A673 (cell line): ENCODE results near the gene MTFR2. TPM values are rescaled to one million over a fixed set of nuclear protein-coding genes. Genes with fewer than 3 reads are reported as not detected.

Source experiments
- BruUV-seq: library from RNA; stranded (reverse); fragments of 400-500 nt; replicated peaks from 2 replicates; lab custom pipeline; 2021; lab: Mats Ljungman, UMichigan
- CTCF ChIA-PET: fragments of 300-600 bp; sonication (Branson Sonifier 250); formaldehyde crosslinking; loops from one replicate; lab custom pipeline; 2022; ENCODE audit warnings: antibody characterized with exemption; lab: Charles Lee
- POLR2A ChIA-PET: fragments of 300-600 bp; sonication (Branson Sonifier 250); formaldehyde crosslinking; loops from one replicate; lab custom pipeline; 2022; ENCODE audit warnings: antibody characterized with exemption; ENCODE audit not compliant: low non-redundant PET; lab: Charles Lee
- DNase-seq: peaks from one replicate; pipeline ENCODE4 v3.0.0-alpha.2; 2015; ENCODE audit warnings: low spot score
- H3K27ac ChIP-seq: fragments of 200-600 bp; sonication (generic); 2 replicates; pipeline ENCODE4 v1.5.1; 2016; ENCODE audit warnings: mixed run types, low read depth, mild to moderate bottlenecking, mixed read lengths, antibody characterized with exemption, low read length; ENCODE audit not compliant: poor library complexity, severe bottlenecking
- H3K27me3 ChIP-seq: fragments of 200-600 bp; sonication (generic); replicated peaks from 2 replicates; pipeline ENCODE4 v1.6.1; 2017; ENCODE audit warnings: mixed run types, low read depth, mild to moderate bottlenecking, mixed read lengths, antibody characterized with exemption, low read length; ENCODE audit not compliant: insufficient read depth, poor library complexity
- H3K36me3 ChIP-seq: fragments of 200-600 bp; sonication (generic); 2 replicates; pipeline ENCODE4 v1.6.1; 2016; ENCODE audit warnings: mixed run types, mild to moderate bottlenecking, mixed read lengths, antibody characterized with exemption, low read length; ENCODE audit not compliant: insufficient read depth, poor library complexity, severe bottlenecking
- H3K4me1 ChIP-seq: fragments of 200-600 bp; sonication (generic); 2 replicates; pipeline ENCODE4 v1.6.1; 2017; ENCODE audit warnings: mixed run types, mild to moderate bottlenecking, mixed read lengths, antibody characterized with exemption, low read length; ENCODE audit not compliant: insufficient read depth, poor library complexity, severe bottlenecking
- H3K4me3 ChIP-seq: fragments of 200-600 bp; sonication (generic); 2 replicates; pipeline ENCODE4 v1.5.1; 2016; ENCODE audit warnings: low read depth, mixed run types, mild to moderate bottlenecking, mixed read lengths, low read length; ENCODE audit not compliant: poor library complexity, severe bottlenecking
- H3K9me3 ChIP-seq: fragments of 200-600 bp; sonication (generic); 2 replicates; pipeline ENCODE4 v1.6.1; 2016; ENCODE audit warnings: mixed run types, low read depth, mild to moderate bottlenecking, mixed read lengths, antibody characterized with exemption, low read length; ENCODE audit not compliant: poor library complexity, severe bottlenecking
- EZH2 ChIP-seq: fragments of 200-600 bp; sonication (generic); IDR thresholded peaks from 2 replicates; pipeline ENCODE4 v1.6.1; 2017; ENCODE audit warnings: borderline replicate concordance, low read depth, mild to moderate bottlenecking, mixed read lengths, antibody characterized with exemption, low read length; ENCODE audit not compliant: poor library complexity, severe bottlenecking
- intact Hi-C: fragments of 100-400 bp; cut with micrococcal nuclease; formaldehyde crosslinking; loops from one replicate; pipeline ENCODE4 v1.10.0; 2022; ENCODE audit not compliant: unreplicated experiment
- total RNA-seq: library from RNA; stranded (reverse); gene quantifications from 2 replicates; pipeline ENCODE4 v1.2.3, GENCODE V29; 2021
- TF ChIP-seq, protein P1 (sequence below): fragments of 300-800, 200-600 bp; sonication (generic); conservative IDR thresholded peaks from 2 replicates; pipeline ENCODE4 v1.5.1; 2017; ENCODE audit warnings: low read depth, mild to moderate bottlenecking, antibody characterized with exemption, low read length, moderate library complexity, mixed read lengths

The MTFR2 gene
- total RNA-seq, 1 experiment from 2014 or later: 12.6 TPM

- H3K4me1 ChIP-seq: no peaks in the 10 kb centered on the region
- no peak overlapping the region for H3K4me3 ChIP-seq
- no peak for TF ChIP-seq EZH2
- TF ChIP-seq, protein P1, sequence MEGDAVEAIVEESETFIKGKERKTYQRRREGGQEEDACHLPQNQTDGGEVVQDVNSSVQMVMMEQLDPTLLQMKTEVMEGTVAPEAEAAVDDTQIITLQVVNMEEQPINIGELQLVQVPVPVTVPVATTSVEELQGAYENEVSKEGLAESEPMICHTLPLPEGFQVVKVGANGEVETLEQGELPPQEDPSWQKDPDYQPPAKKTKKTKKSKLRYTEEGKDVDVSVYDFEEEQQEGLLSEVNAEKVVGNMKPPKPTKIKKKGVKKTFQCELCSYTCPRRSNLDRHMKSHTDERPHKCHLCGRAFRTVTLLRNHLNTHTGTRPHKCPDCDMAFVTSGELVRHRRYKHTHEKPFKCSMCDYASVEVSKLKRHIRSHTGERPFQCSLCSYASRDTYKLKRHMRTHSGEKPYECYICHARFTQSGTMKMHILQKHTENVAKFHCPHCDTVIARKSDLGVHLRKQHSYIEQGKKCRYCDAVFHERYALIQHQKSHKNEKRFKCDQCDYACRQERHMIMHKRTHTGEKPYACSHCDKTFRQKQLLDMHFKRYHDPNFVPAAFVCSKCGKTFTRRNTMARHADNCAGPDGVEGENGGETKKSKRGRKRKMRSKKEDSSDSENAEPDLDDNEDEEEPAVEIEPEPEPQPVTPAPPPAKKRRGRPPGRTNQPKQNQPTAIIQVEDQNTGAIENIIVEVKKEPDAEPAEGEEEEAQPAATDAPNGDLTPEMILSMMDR: no peak
- POLR2A ChIA-PET: no interaction called here
- no TSS peak for BruUV-seq
- intact Hi-C loops: no loop called here
- CTCF ChIA-PET: no interaction called here
- no peaks in the 10 kb centered on the region for H3K36me3 ChIP-seq
- H3K27me3 ChIP-seq: no peaks in the 10 kb centered on the region
- H3K9me3 ChIP-seq: no peaks in the 10 kb centered on the region
- no peak for DNase-seq
- no peak overlapping the region for H3K27ac ChIP-seq
Observed at GRCh38 chr6:136212608-136213007, 37.5 kb downstream of the MTFR2 start.

- CTCF ChIA-PET: no interaction called here
- Histone ChIP-seq H3K9me3 (no peaks in the 10 kb centered on the region), H3K36me3 (no peaks in the 10 kb centered on the region), H3K27me3 (no peaks in the 10 kb centered on the region), H3K4me3 (no peak overlapping the region), H3K4me1 (no peaks in the 10 kb centered on the region), H3K27ac (no peak overlapping the region)
- POLR2A ChIA-PET: no interaction called here
- no TSS peak for BruUV-seq
- intact Hi-C loops: no loop called here
- no peak for DNase-seq
- TF ChIP-seq EZH2: no peak
- TF ChIP-seq, protein P1: no peak
Observed at GRCh38 chr6:136210398-136211165, 39.5 kb downstream of the MTFR2 start.

DNA sequence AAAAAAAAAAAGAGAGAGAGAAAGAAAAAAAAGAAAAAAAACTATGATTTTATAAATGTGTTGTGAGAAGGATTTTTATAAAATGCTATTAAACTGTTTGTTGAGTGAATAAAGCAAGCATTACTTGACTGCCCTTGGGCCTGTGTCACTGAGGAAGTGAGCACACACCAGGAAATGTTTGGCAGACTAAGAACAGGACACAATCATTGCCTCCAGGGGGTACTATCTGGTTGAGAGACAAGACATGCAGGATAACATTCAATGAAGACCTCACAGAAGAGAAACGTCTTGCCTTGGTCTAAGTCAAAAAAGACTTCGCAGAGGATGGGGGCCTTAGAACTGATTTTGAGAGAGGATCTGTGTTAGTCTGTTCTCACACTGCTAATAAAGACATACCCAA, 40.6 kb downstream of the MTFR2 start:
- intact Hi-C loops: no loop called here
- CTCF ChIA-PET: no interaction called here
- TF ChIP-seq, protein P1: no peak
- Histone ChIP-seq H3K36me3 (no peaks in the 10 kb centered on the region), H3K4me3 (no peak overlapping the region), H3K27ac (no peak overlapping the region), H3K4me1 (no peaks in the 10 kb centered on the region), H3K9me3 (no peaks in the 10 kb centered on the region), H3K27me3 (peaks cover 7% of the 10 kb centered on the region)
- DNase-seq: no peak
- BruUV-seq: no TSS peak
- POLR2A ChIA-PET: no interaction called here
